HUES48 (cell line): ENCODE data around the gene GSG1L2.

Experiments used
- H3K27ac ChIP-seq: one replicate; pipeline ENCODE4 v1.7.0; 2013; ENCODE audit warnings: low read depth, low read length, inconsistent platforms
- H3K27me3 ChIP-seq: 2 replicates; pipeline ENCODE4 v1.6.1; 2013; ENCODE audit warnings: mild to moderate bottlenecking, low read length; ENCODE audit not compliant: control insufficient read depth, insufficient read depth
- H3K36me3 ChIP-seq: 2 replicates; pipeline ENCODE4 v1.6.1; 2013; ENCODE audit warnings: low read length; ENCODE audit not compliant: control insufficient read depth, insufficient read depth
- H3K4me1 ChIP-seq: 2 replicates; pipeline ENCODE4 v1.6.1; 2013; ENCODE audit warnings: mild to moderate bottlenecking, low read length; ENCODE audit not compliant: control insufficient read depth, insufficient read depth
- H3K4me3 ChIP-seq: 2 replicates; pipeline ENCODE4 v1.5.1; 2013; ENCODE audit warnings: mild to moderate bottlenecking, low read depth, low read length
- H3K9ac ChIP-seq: 2 replicates; pipeline ENCODE4 v1.6.1; 2013; ENCODE audit warnings: mild to moderate bottlenecking, low read depth, low read length, moderate library complexity
- H3K9me3 ChIP-seq: 2 replicates; pipeline ENCODE4 v1.6.1; 2013; ENCODE audit warnings: low read length; ENCODE audit not compliant: control insufficient read depth, insufficient read depth

Gene GSG1L2

GRCh38 chr17:9809409-9809808 is 12.5 kb downstream of the GSG1L2 start:
- Histone ChIP-seq H3K4me1 (no peaks in the 10 kb centered on the region), H3K27me3 (no peaks in the 10 kb centered on the region), H3K9me3 (no peaks in the 10 kb centered on the region), H3K36me3 (no peaks in the 10 kb centered on the region), H3K9ac (no peak overlapping the region), H3K27ac (no peak overlapping the region), H3K4me3 (no peak overlapping the region)

- no peaks in the 10 kb centered on the region for H3K36me3 ChIP-seq
- no peaks in the 10 kb centered on the region for H3K27me3 ChIP-seq
- no peak overlapping the region for H3K9ac ChIP-seq
- H3K4me3 ChIP-seq, result no peak overlapping the region
- no peaks in the 10 kb centered on the region for H3K4me1 ChIP-seq
- no peak overlapping the region for H3K27ac ChIP-seq
- no peaks in the 10 kb centered on the region for H3K9me3 ChIP-seq
Measured at GRCh38 chr17:9806699-9807098, 15.2 kb downstream of the GSG1L2 start.

- H3K4me3 ChIP-seq, result no peak overlapping the region
- no peaks in the 10 kb centered on the region for H3K4me1 ChIP-seq
- no peaks in the 10 kb centered on the region for H3K27me3 ChIP-seq
- H3K9ac ChIP-seq, result no peak overlapping the region
- no peak overlapping the region for H3K27ac ChIP-seq
- H3K9me3 ChIP-seq, result no peaks in the 10 kb centered on the region
- no peaks in the 10 kb centered on the region for H3K36me3 ChIP-seq
Measured at GRCh38 chr17:9805769-9806168, 16.1 kb downstream of the GSG1L2 start.

GRCh38 chr17:9802697-9803096 is 19.2 kb downstream of the GSG1L2 start:
- Histone ChIP-seq H3K27me3 (no peaks in the 10 kb centered on the region), H3K4me1 (no peaks in the 10 kb centered on the region), H3K9me3 (no peaks in the 10 kb centered on the region), H3K4me3 (no peak overlapping the region), H3K9ac (no peak overlapping the region), H3K27ac (no peak overlapping the region), H3K36me3 (no peaks in the 10 kb centered on the region)

- no peaks in the 10 kb centered on the region for H3K36me3 ChIP-seq
- H3K9me3 ChIP-seq, result no peaks in the 10 kb centered on the region
- no peak overlapping the region for H3K9ac ChIP-seq
- no peaks in the 10 kb centered on the region for H3K4me1 ChIP-seq
- H3K4me3 ChIP-seq, result no peak overlapping the region
- no peak overlapping the region for H3K27ac ChIP-seq
- no peaks in the 10 kb centered on the region for H3K27me3 ChIP-seq
Measured at GRCh38 chr17:9802294-9802693, 19.6 kb downstream of the GSG1L2 start.

- no peak overlapping the region for H3K27ac ChIP-seq
- no peaks in the 10 kb centered on the region for H3K4me1 ChIP-seq
- no peaks in the 10 kb centered on the region for H3K36me3 ChIP-seq
- H3K27me3 ChIP-seq, result no peaks in the 10 kb centered on the region
- no peaks in the 10 kb centered on the region for H3K9me3 ChIP-seq
- H3K4me3 ChIP-seq, result no peak overlapping the region
- H3K9ac ChIP-seq, result no peak overlapping the region
Measured at GRCh38 chr17:9801505-9801904, 20.4 kb downstream of the GSG1L2 start.

GRCh38 chr17:9798724-9799123 is 23.2 kb downstream of the GSG1L2 start:
- H3K27ac ChIP-seq, result no peak overlapping the region
- no peaks in the 10 kb centered on the region for H3K9me3 ChIP-seq
- no peaks in the 10 kb centered on the region for H3K27me3 ChIP-seq
- no peaks in the 10 kb centered on the region for H3K4me1 ChIP-seq
- H3K36me3 ChIP-seq, result no peaks in the 10 kb centered on the region
- H3K4me3 ChIP-seq, result no peak overlapping the region
- no peak overlapping the region for H3K9ac ChIP-seq

- Histone ChIP-seq H3K4me1 (no peaks in the 10 kb centered on the region), H3K27me3 (no peaks in the 10 kb centered on the region), H3K27ac (no peak overlapping the region), H3K4me3 (no peak overlapping the region), H3K9me3 (no peaks in the 10 kb centered on the region), H3K9ac (no peak overlapping the region), H3K36me3 (no peaks in the 10 kb centered on the region)
Measured at GRCh38 chr17:9798008-9798407, 23.9 kb downstream of the GSG1L2 start.

- no peak overlapping the region for H3K27ac ChIP-seq
- no peak overlapping the region for H3K4me3 ChIP-seq
- H3K9me3 ChIP-seq, result no peaks in the 10 kb centered on the region
- H3K9ac ChIP-seq, result no peak overlapping the region
- H3K27me3 ChIP-seq, result no peaks in the 10 kb centered on the region
- H3K36me3 ChIP-seq, result no peaks in the 10 kb centered on the region
- no peaks in the 10 kb centered on the region for H3K4me1 ChIP-seq
Measured at GRCh38 chr17:9792181-9792840, 29.6 kb downstream of the GSG1L2 start.

GRCh38 chr17:9790889-9791876 is 30.7 kb downstream of the GSG1L2 start, which contains the start of gene DHRS7C:
DHRS7C (minus strand) TSS chr17:9791592; CDS start chr17:9791284, 308 bp downstream.
- H3K4me3 ChIP-seq, result no peak within 1 kb of the TSS
- no peaks in the 10 kb centered on the region for H3K27me3 ChIP-seq
- H3K36me3 ChIP-seq, result no peaks in the 10 kb centered on the region
- no peak within 1 kb of the TSS for H3K9ac ChIP-seq
- H3K4me1 ChIP-seq, result no peaks in the 10 kb centered on the region
- H3K9me3 ChIP-seq, result no peaks in the 10 kb centered on the region
- H3K27ac ChIP-seq, result no peak within 1 kb of the TSS

- Histone ChIP-seq H3K4me1 (no peaks in the 10 kb centered on the region), H3K27ac (no peak overlapping the region), H3K36me3 (no peaks in the 10 kb centered on the region), H3K9ac (no peak overlapping the region), H3K4me3 (no peak overlapping the region), H3K27me3 (no peaks in the 10 kb centered on the region), H3K9me3 (no peaks in the 10 kb centered on the region)
Measured at GRCh38 chr17:9790316-9790715, 31.6 kb downstream of the GSG1L2 start.
